Measurements from ENCODE around the gene SMOC2.

GRCh38 chr6:168411793-168412192, 29.2 kb upstream of the SMOC2 start:
- TF ChIP-seq POLR2A (IDR thresholded peaks at IDR 0.05) (no peak), CTCF (IDR thresholded peaks at IDR 0.05) (no peak), EP300 (IDR thresholded peaks at IDR 0.05; ENCODE audit: low read depth) (no peak)
